NT2/D1 (cell line): ENCODE measurements around the gene LAMB1.

Experiments
- DNase-seq: peaks from one replicate; pipeline ENCODE4 v3.0.0-alpha.2; 2011; ENCODE audit warnings: low read depth, low spot score
- H3K27me3 ChIP-seq: 2 replicates; pipeline ENCODE4 v1.6.0; 2011; ENCODE audit warnings: mild to moderate bottlenecking; ENCODE audit not compliant: insufficient read length, insufficient read depth
- H3K36me3 ChIP-seq: 2 replicates; pipeline ENCODE4 v1.6.1; 2011; ENCODE audit warnings: mild to moderate bottlenecking, low read length, mixed read lengths; ENCODE audit not compliant: insufficient read depth, insufficient read length
- H3K4me1 ChIP-seq: 2 replicates; pipeline ENCODE4 v1.5.1; 2011; ENCODE audit not compliant: insufficient read depth, insufficient read length
- H3K4me3 ChIP-seq: 2 replicates; pipeline ENCODE4 v1.5.1; 2011; ENCODE audit warnings: low read depth; ENCODE audit not compliant: insufficient read length
- H3K9ac ChIP-seq: 2 replicates; pipeline ENCODE4 v1.6.0; 2011; ENCODE audit warnings: low read depth; ENCODE audit not compliant: insufficient read length
- H3K9me3 ChIP-seq: 2 replicates; pipeline ENCODE4 v1.5.1; 2011; ENCODE audit warnings: mild to moderate bottlenecking, low read length; ENCODE audit not compliant: insufficient read depth
- SUZ12 ChIP-seq: IDR thresholded peaks from 2 replicates; pipeline ENCODE4 v1.6.1; 2011; ENCODE audit not compliant: insufficient read length, insufficient read depth; ENCODE audit errors: extremely low read depth
- YY1 ChIP-seq: IDR thresholded peaks from 2 replicates; pipeline ENCODE4 v1.6.1; 2011; ENCODE audit not compliant: insufficient read length, insufficient read depth
- ZNF274 ChIP-seq: IDR thresholded peaks from 2 replicates; pipeline ENCODE4 v1.6.1; 2011; ENCODE audit warnings: mild to moderate bottlenecking, low read depth, low read length

The LAMB1 gene

GRCh38 chr7:107982042-107982840, 20.7 kb downstream of the LAMB1 start:
- no peak for DNase-seq
- Histone ChIP-seq H3K4me1 (no peaks in the 10 kb centered on the region), H3K9me3 (no peaks in the 10 kb centered on the region), H3K9ac (no peak overlapping the region), H3K27me3 (no peaks in the 10 kb centered on the region), H3K4me3 (no peak overlapping the region), H3K36me3 (peaks cover 77% of the 10 kb centered on the region)
- TF ChIP-seq SUZ12 (no peak), YY1 (no peak), ZNF274 (no peak)

- peaks cover 79% of the 10 kb centered on the region for H3K36me3 ChIP-seq
- H3K4me3 ChIP-seq: no peak overlapping the region
- no peak for DNase-seq
Measured at GRCh38 chr7:107981466-107981865, 21.5 kb downstream of the LAMB1 start.

GRCh38 chr7:107980671-107981190, 22.2 kb downstream of the LAMB1 start:
- no peak overlapping the region for H3K9ac ChIP-seq
- DNase-seq: no peak
- H3K27me3 ChIP-seq: no peaks in the 10 kb centered on the region
- H3K4me1 ChIP-seq: no peaks in the 10 kb centered on the region
- H3K4me3 ChIP-seq: no peak overlapping the region
- H3K36me3 ChIP-seq: peaks cover 79% of the 10 kb centered on the region
- H3K9me3 ChIP-seq: no peaks in the 10 kb centered on the region
- TF ChIP-seq YY1: no peak
- no peak for TF ChIP-seq SUZ12
- TF ChIP-seq ZNF274: no peak

More at GRCh38 chr7:107981466-107981865, 21.5 kb downstream of the LAMB1 start:
- Histone ChIP-seq H3K9me3 (no peaks in the 10 kb centered on the region), H3K27me3 (no peaks in the 10 kb centered on the region), H3K4me1 (no peaks in the 10 kb centered on the region), H3K9ac (no peak overlapping the region)
- TF ChIP-seq SUZ12 (no peak), YY1 (no peak)

- Histone ChIP-seq H3K4me1 (no peaks in the 10 kb centered on the region), H3K27me3 (no peaks in the 10 kb centered on the region), H3K9me3 (no peaks in the 10 kb centered on the region), H3K4me3 (no peak overlapping the region), H3K36me3 (peaks cover 83% of the 10 kb centered on the region), H3K9ac (no peak overlapping the region)
- DNase-seq: no peak
- TF ChIP-seq YY1: no peak
Measured at GRCh38 chr7:107980171-107980570, 22.8 kb downstream of the LAMB1 start.

GRCh38 chr7:107978815-107979408, 24.0 kb downstream of the LAMB1 start:
- Histone ChIP-seq H3K9me3 (no peaks in the 10 kb centered on the region), H3K4me3 (no peak overlapping the region), H3K4me1 (no peaks in the 10 kb centered on the region), H3K36me3 (peaks cover 84% of the 10 kb centered on the region), H3K27me3 (no peaks in the 10 kb centered on the region), H3K9ac (no peak overlapping the region)
- DNase-seq: no peak
- TF ChIP-seq ZNF274 (no peak), SUZ12 (no peak), YY1 (no peak)

GRCh38 chr7:107977048-107977447, 25.9 kb downstream of the LAMB1 start:
- H3K4me1 ChIP-seq: no peaks in the 10 kb centered on the region
- H3K9me3 ChIP-seq: no peaks in the 10 kb centered on the region
- DNase-seq: no peak
- TF ChIP-seq ZNF274: no peak
- no peak for TF ChIP-seq SUZ12
- TF ChIP-seq YY1: no peak
- no peak overlapping the region for H3K9ac ChIP-seq
- H3K36me3 ChIP-seq: peaks cover 92% of the 10 kb centered on the region
- H3K4me3 ChIP-seq: no peak overlapping the region
- H3K27me3 ChIP-seq: no peaks in the 10 kb centered on the region

GRCh38 chr7:107976620-107977019, 26.3 kb downstream of the LAMB1 start:
- Histone ChIP-seq H3K9ac (no peak overlapping the region), H3K27me3 (no peaks in the 10 kb centered on the region), H3K9me3 (no peaks in the 10 kb centered on the region), H3K4me1 (no peaks in the 10 kb centered on the region), H3K36me3 (peaks cover 93% of the 10 kb centered on the region), H3K4me3 (no peak overlapping the region)
- DNase-seq: no peak
- no peak for TF ChIP-seq YY1

GRCh38 chr7:107975394-107976013, 27.5 kb downstream of the LAMB1 start:
- Histone ChIP-seq H3K27me3 (no peaks in the 10 kb centered on the region), H3K9ac (no peak overlapping the region), H3K36me3 (peaks cover 97% of the 10 kb centered on the region), H3K4me3 (no peak overlapping the region), H3K9me3 (no peaks in the 10 kb centered on the region), H3K4me1 (no peaks in the 10 kb centered on the region)
- DNase-seq: no peak
- no peak for TF ChIP-seq YY1
